Measurements from ENCODE around the gene REXO5. TPM values are rescaled to one million over a fixed set of nuclear protein-coding genes. Genes with fewer than 3 reads are reported as not detected.

REXO5 gene
- total and polyA plus RNA-seq, 9 of the 15 experiments (the other 6 are each of a cell fraction or from before 2014, with no cell fraction given) = 10.5 to 45.1 (median 25.4) TPM

GRCh38 chr16:20806168-20807050, at the start of gene REXO5, which contains the start of gene ERI2 (continued):
- TF ChIP-seq, protein P1, sequence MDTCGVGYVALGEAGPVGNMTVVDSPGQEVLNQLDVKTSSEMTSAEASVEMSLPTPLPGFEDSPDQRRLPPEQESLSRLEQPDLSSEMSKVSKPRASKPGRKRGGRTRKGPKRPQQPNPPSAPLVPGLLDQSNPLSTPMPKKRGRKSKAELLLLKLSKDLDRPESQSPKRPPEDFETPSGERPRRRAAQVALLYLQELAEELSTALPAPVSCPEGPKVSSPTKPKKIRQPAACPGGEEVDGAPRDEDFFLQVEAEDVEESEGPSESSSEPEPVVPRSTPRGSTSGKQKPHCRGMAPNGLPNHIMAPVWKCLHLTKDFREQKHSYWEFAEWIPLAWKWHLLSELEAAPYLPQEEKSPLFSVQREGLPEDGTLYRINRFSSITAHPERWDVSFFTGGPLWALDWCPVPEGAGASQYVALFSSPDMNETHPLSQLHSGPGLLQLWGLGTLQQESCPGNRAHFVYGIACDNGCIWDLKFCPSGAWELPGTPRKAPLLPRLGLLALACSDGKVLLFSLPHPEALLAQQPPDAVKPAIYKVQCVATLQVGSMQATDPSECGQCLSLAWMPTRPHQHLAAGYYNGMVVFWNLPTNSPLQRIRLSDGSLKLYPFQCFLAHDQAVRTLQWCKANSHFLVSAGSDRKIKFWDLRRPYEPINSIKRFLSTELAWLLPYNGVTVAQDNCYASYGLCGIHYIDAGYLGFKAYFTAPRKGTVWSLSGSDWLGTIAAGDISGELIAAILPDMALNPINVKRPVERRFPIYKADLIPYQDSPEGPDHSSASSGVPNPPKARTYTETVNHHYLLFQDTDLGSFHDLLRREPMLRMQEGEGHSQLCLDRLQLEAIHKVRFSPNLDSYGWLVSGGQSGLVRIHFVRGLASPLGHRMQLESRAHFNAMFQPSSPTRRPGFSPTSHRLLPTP (IDR thresholded peaks at IDR 0.05; ENCODE audit: borderline replicate concordance, extremely low read depth, insufficient read length) = peak; percentile 5
- TF ChIP-seq, protein P2, sequence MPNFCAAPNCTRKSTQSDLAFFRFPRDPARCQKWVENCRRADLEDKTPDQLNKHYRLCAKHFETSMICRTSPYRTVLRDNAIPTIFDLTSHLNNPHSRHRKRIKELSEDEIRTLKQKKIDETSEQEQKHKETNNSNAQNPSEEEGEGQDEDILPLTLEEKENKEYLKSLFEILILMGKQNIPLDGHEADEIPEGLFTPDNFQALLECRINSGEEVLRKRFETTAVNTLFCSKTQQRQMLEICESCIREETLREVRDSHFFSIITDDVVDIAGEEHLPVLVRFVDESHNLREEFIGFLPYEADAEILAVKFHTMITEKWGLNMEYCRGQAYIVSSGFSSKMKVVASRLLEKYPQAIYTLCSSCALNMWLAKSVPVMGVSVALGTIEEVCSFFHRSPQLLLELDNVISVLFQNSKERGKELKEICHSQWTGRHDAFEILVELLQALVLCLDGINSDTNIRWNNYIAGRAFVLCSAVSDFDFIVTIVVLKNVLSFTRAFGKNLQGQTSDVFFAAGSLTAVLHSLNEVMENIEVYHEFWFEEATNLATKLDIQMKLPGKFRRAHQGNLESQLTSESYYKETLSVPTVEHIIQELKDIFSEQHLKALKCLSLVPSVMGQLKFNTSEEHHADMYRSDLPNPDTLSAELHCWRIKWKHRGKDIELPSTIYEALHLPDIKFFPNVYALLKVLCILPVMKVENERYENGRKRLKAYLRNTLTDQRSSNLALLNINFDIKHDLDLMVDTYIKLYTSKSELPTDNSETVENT (CRISPR knock-in tag; IDR thresholded peaks at IDR 0.05) = peak; percentile 20; the same call in 1 of the 2 replicates
- no peak for TF ChIP-seq PTTG1 (tag; IDR thresholded peaks at IDR 0.05; ENCODE audit: low read depth)
- peak; percentile 86 to 92 for TF ChIP-seq FOXK2 (conservative IDR thresholded peaks at IDR 0.05 in 1 of 2, IDR thresholded peaks at IDR 0.05 in 1 of 2; ENCODE audit: low read depth in 2 of 2)
- TF ChIP-seq ZNF318 (IDR thresholded peaks at IDR 0.05; ENCODE audit: borderline replicate concordance in 1 of 2, low read depth in 1 of 2) = 0 out of 4 replicates have a peak, but pooled peaks of 1 of the 2 experiments have one; percentile 10
- peak; percentile 42 for TF ChIP-seq ZNF143 (CRISPR knock-in tag; IDR thresholded peaks at IDR 0.05)
- TF ChIP-seq, protein P3, sequence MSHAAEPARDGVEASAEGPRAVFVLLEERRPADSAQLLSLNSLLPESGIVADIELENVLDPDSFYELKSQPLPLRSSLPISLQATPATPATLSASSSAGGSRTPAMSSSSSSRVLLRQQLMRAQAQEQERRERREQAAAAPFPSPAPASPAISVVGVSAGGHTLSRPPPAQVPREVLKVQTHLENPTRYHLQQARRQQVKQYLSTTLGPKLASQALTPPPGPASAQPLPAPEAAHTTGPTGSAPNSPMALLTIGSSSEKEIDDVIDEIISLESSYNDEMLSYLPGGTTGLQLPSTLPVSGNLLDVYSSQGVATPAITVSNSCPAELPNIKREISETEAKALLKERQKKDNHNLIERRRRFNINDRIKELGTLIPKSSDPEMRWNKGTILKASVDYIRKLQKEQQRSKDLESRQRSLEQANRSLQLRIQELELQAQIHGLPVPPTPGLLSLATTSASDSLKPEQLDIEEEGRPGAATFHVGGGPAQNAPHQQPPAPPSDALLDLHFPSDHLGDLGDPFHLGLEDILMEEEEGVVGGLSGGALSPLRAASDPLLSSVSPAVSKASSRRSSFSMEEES (CRISPR knock-in tag; IDR thresholded peaks at IDR 0.05) = no peak
